Renal cortical epithelial cell (primary cell): ENCODE results near the gene ARHGEF16. TPM values are rescaled to one million over a fixed set of nuclear protein-coding genes. Genes with fewer than 3 reads are reported as not detected.

ENCODE experiments used
- DNase-seq: peaks from one replicate; pipeline ENCODE4 v3.0.0-alpha.2; 2011; ENCODE audit warnings: low read depth
- total RNA-seq: library from RNA; depleted of rRNA; stranded (reverse); fragments of >200 nt; gene quantifications from 2 replicates; pipeline ENCODE4 v1.2.3, GENCODE V29; 2014

Gene ARHGEF16
- total RNA-seq = 6.4 and 15.5 TPM in 2 replicates

- DNase-seq = peak; percentile 11
Observed at GRCh38 chr1:3453891-3454810, at the start of gene ARHGEF16. TSS of gene ARHGEF16 (plus strand) at chr1:3454665. CDS start at chr1:3463085, 8,420 bp downstream.

GRCh38 chr1:3404801-3405200 lies 49.7 kb upstream of the ARHGEF16 start:
- DNase-seq = no peak

GRCh38 chr1:3405491-3405890 lies 49.0 kb upstream of the ARHGEF16 start:
- DNase-seq = no peak

GRCh38 chr1:3405974-3406867 lies 48.2 kb upstream of the ARHGEF16 start:
- no peak for DNase-seq

GRCh38 chr1:3407021-3407420 lies 47.4 kb upstream of the ARHGEF16 start:
- no peak for DNase-seq

- no peak for DNase-seq
Observed at GRCh38 chr1:3408751-3409266, 45.7 kb upstream of the ARHGEF16 start.

GRCh38 chr1:3409366-3410141 lies 44.9 kb upstream of the ARHGEF16 start:
- no peak for DNase-seq

GRCh38 chr1:3410142-3410925 lies 44.1 kb upstream of the ARHGEF16 start:
- peak; percentile 14 for DNase-seq

GRCh38 chr1:3411806-3412205 lies 42.7 kb upstream of the ARHGEF16 start:
- DNase-seq = no peak

- no peak for DNase-seq
Observed at GRCh38 chr1:3412376-3412775, 42.1 kb upstream of the ARHGEF16 start.

- no peak for DNase-seq
Observed at GRCh38 chr1:3413975-3414710, 40.3 kb upstream of the ARHGEF16 start.

GRCh38 chr1:3415260-3416090 lies 39.0 kb upstream of the ARHGEF16 start:
- DNase-seq = no peak

- DNase-seq = no peak
Observed at GRCh38 chr1:3417082-3417739, 37.3 kb upstream of the ARHGEF16 start.

- DNase-seq = no peak
Observed at GRCh38 chr1:3417934-3418333, 36.5 kb upstream of the ARHGEF16 start.

- no peak for DNase-seq
Observed at GRCh38 chr1:3418600-3418999, 35.9 kb upstream of the ARHGEF16 start.

- no peak for DNase-seq
Observed at GRCh38 chr1:3419415-3420204, 34.9 kb upstream of the ARHGEF16 start.

GRCh38 chr1:3420218-3420951 lies 34.1 kb upstream of the ARHGEF16 start:
- DNase-seq = no peak
